GOT3 (cell line): Measurements from ENCODE around the gene SNN.

Experiments used
- DNase-seq: peaks from one replicate; lab custom pipeline; 2025; ENCODE audit warnings: mixed read lengths; lab: John Stamatoyannopoulos, UW

SNN gene

DNA sequence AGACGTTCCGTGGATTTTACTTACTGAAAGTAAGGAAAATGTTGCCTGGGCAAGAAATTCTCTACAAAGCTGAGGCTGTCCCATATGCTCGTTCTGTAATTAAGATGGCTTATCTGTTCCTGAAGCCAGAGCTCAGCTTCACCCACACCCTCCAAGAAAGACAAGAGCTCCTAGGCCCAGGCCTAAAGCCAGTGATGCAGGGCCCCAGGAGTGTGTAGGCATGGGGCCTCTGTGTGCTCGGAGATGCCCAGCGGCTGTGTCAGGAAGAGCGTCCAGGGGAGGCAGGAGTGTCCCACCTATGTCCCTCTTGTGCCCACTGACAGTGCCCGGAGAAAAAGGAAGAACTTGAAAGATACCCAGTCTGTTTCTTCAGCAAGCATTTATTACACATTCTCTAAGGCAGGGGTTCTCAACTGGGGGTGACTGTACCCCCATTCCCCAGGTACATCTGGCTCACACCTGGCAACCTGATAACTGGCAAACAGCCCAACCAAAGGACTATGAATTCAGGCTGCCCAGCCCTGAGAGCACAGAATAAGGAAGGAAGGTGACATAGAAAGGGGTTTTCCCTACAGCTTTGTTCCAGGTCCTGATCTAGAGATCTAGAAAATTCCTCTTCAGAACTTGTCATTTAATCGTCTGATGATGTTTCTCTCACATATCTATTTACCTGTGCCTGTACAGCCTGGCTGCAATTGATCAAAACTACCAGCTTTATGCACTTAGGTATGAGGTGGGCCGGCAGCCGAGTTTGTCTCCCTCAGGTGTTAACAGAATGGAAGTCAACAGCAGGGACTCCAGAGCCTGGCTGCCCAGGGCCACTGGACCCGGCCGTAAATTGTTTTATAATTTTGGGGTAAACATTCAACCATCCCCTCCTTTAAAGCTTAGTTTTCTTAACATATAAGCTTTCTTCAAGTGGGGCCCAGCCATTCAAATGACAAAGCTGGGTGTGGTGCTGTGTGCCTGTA is 12.0 kb downstream of the SNN start:
- no peak for DNase-seq

GRCh38 chr16:11681556-11681955 is 13.3 kb downstream of the SNN start:
- no peak for DNase-seq

DNA sequence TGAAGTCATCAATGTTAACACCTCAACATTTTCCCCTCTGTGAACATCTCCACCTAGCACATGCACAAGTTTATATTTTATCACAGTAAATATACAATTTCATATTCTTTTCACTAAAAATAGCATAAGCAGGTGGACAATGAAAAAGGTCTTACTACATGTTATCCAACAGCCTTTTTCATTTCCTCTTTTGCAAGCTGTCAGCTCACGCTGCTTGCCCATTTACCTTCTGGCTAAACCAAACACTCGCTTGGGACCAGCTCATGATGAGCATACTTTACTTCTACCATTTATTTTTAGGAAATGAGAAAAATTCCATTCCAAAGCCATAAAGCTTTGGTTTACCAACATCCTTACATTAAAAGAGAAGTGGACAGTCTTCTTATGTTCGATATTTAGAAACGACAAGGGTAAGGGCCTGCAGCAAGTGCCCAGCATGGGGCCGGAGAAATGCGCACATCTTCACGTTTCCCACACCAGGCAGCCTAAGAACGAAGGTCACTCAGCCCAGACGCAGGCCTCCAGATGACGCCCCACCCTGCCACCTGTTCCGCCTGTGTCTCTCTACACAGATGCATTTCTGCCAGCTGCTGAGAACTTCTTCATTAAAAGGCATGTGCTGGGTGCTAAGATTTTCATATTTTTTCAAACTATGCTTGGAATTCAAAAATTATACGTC is 13.9 kb downstream of the SNN start:
- DNase-seq: no peak

DNA sequence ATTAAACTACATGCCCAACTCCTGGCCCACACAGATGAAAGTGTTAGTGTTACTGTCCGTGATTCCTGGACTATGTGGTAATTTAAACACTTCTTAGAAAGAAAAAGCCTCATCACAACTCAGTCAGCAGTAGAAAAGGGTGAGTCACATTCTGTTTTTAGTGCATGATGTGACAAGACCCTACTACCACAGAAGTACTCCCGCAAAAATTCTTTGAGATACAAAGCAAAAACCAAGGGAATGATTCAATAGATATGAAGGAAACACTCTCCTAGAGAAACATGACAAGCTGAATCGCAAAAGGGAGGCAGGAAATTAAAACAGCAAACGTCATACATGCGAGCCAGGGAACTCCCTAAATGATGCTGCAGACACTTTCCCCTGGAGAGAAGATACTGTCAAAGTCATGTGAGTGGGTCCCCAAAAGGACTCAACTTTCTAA is 14.4 kb downstream of the SNN start:
- no peak for DNase-seq

DNA sequence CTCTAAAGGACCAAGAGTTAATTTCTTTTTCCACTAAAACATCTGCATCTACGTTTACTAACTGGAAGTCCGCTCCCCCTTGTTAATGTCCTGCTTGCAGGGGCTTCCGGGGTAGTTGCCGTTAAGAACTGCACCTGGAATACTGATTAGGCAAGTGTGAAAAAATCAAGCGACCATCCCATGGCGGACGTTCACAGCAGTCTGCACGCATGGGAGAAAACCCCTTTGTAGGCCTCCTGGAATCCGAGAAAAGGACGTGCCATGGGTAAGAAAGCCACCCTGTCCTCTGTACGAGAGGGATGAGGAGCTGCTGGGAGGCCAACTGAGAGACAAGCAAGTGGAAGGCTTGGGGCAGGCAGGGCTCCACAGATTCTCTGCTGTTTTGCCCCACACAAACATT is 14.9 kb downstream of the SNN start:
- DNase-seq: no peak

DNA sequence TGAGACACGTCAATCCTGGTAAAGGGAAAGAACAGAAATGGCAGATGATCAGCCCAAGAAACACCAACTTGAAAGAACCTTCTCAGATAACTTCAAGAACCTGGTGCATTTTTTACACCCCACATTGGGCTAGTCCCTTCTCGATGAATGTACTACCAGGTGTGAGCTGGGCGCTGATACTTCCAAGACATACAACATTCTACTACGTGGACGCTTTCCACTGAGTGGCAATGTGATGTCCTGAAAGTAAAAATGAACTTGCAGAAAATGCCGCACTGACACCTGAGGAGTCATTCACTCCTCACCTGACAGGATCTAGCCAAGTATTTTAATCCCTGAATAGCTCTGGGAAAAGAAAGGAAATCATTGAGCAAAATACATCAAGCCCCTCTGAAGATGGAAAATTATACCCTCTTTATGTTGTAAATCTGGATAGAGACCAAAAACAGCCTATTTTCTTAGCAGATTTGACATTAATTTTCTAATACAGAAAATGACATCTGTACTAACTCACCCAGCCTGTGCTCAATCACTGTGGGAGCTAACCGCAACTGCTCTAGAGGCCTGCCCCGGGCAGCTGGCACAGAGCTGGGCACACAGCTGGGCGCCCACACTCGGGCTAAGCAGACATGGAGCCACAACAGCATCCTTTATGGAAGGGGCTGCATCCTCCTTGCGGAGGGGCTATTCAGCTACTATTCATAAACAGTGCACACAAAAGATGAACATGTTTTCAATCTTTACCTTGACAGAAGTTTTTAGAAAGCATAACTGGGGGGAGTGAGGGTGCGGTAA is 16.2 kb downstream of the SNN start:
- no peak for DNase-seq

DNA sequence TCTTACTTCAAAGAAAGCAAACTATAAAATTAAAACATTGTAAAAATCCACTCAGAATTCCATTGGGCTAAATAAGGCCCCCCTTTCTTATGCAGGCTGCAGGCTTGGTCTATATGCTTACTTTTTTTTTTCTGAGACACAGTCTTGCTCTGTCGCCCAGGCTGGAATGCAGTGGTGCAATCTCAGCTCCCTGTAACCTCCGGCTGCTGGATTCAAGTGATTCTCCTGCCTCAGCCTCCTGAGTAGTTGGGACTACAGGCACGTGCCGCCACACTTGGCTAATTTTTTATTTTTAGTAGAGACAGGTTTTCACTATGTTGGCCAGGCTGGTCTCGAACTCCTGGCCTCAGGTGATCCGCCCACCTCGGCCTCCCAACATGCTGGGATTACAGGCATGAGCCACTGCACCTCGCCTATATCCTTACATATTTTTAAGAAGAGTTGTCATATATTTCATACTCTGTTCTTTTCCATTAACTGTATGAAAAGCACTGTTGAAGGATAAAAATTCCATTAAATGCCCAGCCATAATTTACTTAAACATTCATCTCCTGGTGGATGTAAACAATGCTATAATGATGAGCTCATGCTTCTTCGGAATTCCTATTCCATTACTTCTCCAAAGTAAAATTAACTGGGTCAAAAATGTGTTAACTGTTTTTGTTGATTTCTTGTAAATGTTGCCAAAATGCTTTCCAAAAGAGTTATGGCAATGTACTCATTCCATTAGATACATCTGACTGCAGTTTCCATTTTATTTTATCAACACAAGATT is 17.8 kb downstream of the SNN start:
- DNase-seq: no peak

DNA sequence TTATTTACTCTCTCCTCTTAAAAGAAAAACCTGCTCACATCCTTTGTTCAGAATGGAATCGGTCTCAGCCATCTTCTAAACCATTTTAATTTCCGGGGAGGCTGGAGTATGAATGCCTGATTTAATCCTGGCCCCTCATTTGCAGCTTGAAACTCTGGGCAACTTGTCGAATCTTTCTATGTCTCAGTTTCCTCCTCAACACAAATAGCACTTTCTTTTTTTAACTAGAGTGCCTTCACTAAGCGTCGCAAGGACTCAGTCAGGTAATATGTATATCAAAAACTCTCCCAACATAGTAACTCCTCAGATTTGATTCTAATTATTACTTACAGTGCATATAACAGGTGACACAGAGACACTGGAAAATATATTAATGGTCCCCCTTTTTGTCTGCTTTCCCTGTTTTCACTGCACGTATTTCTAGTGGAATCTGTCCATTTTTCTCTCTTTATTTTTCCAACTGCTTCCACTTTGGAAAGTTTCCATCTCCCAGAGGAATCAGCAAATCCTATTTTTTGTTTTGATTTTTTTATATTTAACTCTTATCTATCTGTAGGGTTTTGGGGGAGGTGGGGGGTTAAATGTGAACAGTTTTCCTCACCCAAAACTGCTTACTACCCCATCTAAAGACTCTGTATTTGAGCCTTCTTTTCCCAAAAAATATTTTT is 18.6 kb downstream of the SNN start:
- DNase-seq: no peak

GRCh38 chr16:11687601-11688519 is 19.6 kb downstream of the SNN start:
- no peak for DNase-seq

GRCh38 chr16:11688520-11688886 is 20.2 kb downstream of the SNN start:
- DNase-seq: no peak

DNA sequence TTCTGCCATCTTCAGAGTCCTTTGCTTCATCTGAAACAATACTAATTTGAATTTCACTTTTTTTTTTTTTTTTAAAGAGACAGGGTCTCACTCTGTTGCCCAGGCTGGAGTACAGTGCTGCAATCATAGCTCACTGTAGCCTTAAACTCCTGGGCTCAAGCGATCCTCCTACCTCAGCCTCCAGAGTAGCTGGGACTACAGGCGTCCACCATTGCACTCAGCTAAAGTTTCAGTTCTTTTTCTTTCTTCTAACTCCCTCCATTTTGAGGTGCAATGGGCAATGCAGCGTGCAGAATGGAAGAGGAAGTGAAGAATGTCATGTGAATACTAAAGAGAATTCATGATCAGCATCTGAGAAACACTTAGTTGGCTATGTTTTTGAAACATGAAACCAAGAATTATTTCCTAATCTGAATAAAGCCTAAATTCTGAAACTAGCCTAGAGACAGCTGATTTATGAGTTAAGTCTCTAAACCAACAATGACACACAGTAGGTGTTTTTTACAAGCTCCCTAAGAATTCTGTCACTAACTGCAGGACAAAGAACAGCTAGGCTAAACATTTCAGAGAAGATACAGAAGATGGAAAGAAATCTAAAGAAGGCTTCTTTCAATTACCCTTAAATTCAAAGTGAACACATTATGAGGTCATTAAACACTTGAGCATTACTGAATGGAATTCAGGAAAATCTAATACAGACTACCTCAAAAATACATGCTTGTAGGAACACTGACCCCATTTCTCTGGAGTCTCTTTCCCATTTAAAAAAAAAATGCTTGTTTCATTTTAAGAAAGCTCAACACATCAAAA is 21.0 kb downstream of the SNN start:
- no peak for DNase-seq

- DNase-seq: no peak
Measured at GRCh38 chr16:11691235-11691634, 23.0 kb downstream of the SNN start.

- no peak for DNase-seq
Measured at GRCh38 chr16:11691771-11692170, 23.5 kb downstream of the SNN start.

GRCh38 chr16:11692171-11692570 is 23.9 kb downstream of the SNN start:
- no peak for DNase-seq

DNA sequence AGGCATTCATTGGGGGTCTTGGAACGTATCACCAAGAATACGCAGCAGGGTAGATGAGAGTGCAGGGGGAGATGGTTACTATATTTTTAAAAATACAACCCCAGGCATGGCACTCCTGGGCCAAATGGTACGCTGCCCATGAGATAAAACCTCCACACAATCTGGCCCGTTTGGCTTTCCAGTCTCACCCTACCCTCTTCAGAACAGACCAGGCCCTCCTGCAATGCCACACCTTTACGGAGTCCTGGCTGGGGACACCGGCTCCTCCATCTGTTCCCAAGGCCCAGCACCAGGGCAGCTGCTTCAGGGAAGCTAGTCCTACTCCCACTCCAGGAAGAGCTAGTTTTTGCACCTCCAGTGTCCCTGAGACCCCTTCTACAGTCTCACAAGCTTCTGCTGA is 24.4 kb downstream of the SNN start:
- no peak for DNase-seq

- no peak for DNase-seq
Measured at GRCh38 chr16:11696266-11697012, 28.2 kb downstream of the SNN start.

DNA sequence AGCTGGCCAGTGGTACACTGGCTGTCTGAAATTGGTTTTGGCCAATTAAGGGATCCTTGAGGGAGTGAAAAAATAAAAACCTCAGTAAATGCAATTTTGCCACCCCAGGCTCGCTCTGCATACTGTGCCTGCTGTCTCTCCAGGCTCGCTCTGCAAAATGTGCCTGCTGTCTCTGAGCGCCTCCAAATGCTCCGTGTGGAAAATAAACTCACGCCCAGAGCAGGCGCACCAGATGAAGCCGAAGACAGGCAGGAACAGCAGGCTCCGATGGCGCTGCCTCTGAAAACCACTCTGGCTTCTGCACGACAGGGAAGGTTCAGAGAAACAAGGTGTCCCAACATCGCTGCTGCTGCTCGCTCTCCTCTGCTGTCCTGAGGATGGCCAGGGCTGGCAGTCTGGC is 29.1 kb downstream of the SNN start:
- no peak for DNase-seq

DNA sequence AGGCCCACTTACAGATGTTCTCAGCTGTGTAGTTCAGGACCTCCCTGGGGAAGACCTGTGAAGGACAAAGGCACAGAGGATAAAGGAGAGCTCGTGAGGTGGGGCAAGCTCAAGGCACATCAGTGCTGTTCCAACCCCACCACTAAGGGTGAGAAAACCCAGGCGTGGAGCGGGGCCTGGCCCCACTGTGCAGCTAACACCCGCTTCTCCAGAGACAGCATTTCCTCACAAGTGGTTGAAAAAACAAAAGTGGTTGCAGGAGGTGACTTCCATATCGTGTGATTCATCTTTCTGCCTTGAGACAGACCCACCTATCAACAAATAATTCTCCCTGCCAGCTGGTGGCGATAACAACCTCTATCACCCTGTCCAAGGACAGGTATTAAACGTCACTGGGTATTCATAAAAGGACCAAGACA is 30.0 kb downstream of the SNN start:
- DNase-seq: no peak
